SK-N-SH (cell line): Measurements from ENCODE around the gene NEURL1.

Source experiments
- EZH2phosphoT487 ChIP-seq: fragments of 200-600 bp; sonication (generic); IDR thresholded peaks from 2 replicates; pipeline ENCODE4 v1.6.1; 2017; ENCODE audit warnings: low read depth, mixed run types, mild to moderate bottlenecking, antibody characterized with exemption, moderate library complexity, borderline replicate concordance
- TAF1 ChIP-seq: IDR thresholded peaks from 2 replicates; pipeline ENCODE4 v1.6.1; 2012; ENCODE audit warnings: low read depth, mild to moderate bottlenecking, low read length, moderate library complexity, borderline replicate concordance
- TF ChIP-seq, protein P1 (sequence below): fragments of 200-600 bp; sonication (generic); IDR thresholded peaks from 2 replicates; pipeline ENCODE4 v1.6.1; 2017; ENCODE audit warnings: antibody characterized with exemption, mild to moderate bottlenecking, moderate library complexity
- TF ChIP-seq, protein P2 (sequence below): IDR thresholded peaks from 2 replicates; pipeline ENCODE4; 2012

DNA sequence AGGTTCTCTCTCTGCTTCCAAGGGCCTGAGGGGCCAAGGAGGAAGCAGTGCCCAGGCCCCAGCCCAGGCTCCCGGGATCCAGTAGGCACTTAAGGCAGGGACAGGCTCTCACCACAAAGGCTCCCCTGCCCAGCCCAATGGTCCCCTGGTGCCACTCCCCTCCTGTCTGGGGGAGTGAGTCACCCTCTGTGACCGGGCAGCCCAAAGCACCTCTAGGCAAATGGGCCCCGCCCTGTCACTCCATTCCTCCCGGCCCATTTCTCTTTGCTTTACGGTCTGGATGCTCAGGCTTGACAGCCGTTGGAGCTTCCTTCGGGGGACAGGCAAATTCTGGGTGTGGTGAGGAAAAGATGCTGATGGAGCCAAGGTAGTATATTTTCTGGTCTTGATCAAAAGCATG lies 14.4 kb upstream of the NEURL1 start, which contains the start of gene CALHM3:
- TF ChIP-seq, protein P1, sequence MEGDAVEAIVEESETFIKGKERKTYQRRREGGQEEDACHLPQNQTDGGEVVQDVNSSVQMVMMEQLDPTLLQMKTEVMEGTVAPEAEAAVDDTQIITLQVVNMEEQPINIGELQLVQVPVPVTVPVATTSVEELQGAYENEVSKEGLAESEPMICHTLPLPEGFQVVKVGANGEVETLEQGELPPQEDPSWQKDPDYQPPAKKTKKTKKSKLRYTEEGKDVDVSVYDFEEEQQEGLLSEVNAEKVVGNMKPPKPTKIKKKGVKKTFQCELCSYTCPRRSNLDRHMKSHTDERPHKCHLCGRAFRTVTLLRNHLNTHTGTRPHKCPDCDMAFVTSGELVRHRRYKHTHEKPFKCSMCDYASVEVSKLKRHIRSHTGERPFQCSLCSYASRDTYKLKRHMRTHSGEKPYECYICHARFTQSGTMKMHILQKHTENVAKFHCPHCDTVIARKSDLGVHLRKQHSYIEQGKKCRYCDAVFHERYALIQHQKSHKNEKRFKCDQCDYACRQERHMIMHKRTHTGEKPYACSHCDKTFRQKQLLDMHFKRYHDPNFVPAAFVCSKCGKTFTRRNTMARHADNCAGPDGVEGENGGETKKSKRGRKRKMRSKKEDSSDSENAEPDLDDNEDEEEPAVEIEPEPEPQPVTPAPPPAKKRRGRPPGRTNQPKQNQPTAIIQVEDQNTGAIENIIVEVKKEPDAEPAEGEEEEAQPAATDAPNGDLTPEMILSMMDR, result no peak
- no peak for TF ChIP-seq TAF1
- TF ChIP-seq, protein P2, sequence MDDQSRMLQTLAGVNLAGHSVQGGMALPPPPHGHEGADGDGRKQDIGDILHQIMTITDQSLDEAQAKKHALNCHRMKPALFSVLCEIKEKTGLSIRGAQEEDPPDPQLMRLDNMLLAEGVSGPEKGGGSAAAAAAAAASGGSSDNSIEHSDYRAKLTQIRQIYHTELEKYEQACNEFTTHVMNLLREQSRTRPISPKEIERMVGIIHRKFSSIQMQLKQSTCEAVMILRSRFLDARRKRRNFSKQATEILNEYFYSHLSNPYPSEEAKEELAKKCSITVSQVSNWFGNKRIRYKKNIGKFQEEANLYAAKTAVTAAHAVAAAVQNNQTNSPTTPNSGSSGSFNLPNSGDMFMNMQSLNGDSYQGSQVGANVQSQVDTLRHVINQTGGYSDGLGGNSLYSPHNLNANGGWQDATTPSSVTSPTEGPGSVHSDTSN, result no peak
- no peak for TF ChIP-seq EZH2phosphoT487
